Activated naive CD4-positive, alpha-beta T cell treated with anti-CD3 and anti-CD28 coated beads for 36 hours (primary cell): Measurements from ENCODE around the gene USF1. TPM values are rescaled to one million over a fixed set of nuclear protein-coding genes. Genes with fewer than 3 reads are reported as not detected.
A peak's percentile ranks its signal among the peaks of the same experiment; 100 is the strongest.
"Not testable (repeated sequence)": the region's sequence is repeated elsewhere in the genome, so short reads cannot be mapped to it uniquely, and the experiment has no call there.

Source experiments
- CTCF ChIA-PET: fragments of 350-600 bp; sonication (Branson Sonifier 250); formaldehyde crosslinking; loops from one replicate; lab custom pipeline; 2021; ENCODE audit warnings: antibody characterized with exemption; lab: Charles Lee
- DNase-seq: peaks from one replicate; pipeline ENCODE4 v3.0.0-alpha.2; 2020
- H3K27ac Mint-ChIP-seq: one replicate; pipeline ENCODE4 v1.8.0; 2021; ENCODE audit warnings: mild to moderate bottlenecking, mixed read lengths
- H3K27me3 Mint-ChIP-seq: one replicate; pipeline ENCODE4 v1.8.0; 2021; ENCODE audit warnings: low read depth, mixed read lengths
- H3K36me3 Mint-ChIP-seq: one replicate; pipeline ENCODE4 v1.8.0; 2021; ENCODE audit warnings: low read depth, mixed read lengths
- H3K4me1 Mint-ChIP-seq: one replicate; pipeline ENCODE4 v1.8.0; 2021; ENCODE audit warnings: low read depth, mixed read lengths
- H3K4me3 Mint-ChIP-seq: one replicate; pipeline ENCODE4 v1.8.0; 2021; ENCODE audit warnings: mild to moderate bottlenecking, moderate library complexity, mixed read lengths
- H3K9me3 Mint-ChIP-seq: one replicate; pipeline ENCODE4 v1.8.0; 2021; ENCODE audit warnings: mixed read lengths
- intact Hi-C: fragments of 100-400 bp; cut with micrococcal nuclease; formaldehyde crosslinking; loops from one replicate; pipeline ENCODE4 v1.15.1; 2023
- total RNA-seq, 2 experiments: library from RNA; stranded (reverse); gene quantifications; one replicate each; pipeline ENCODE4 v1.2.3, GENCODE V29; 2021

USF1 gene
- total RNA-seq, 2 experiments from 2014 or later: 43.7 to 44.2 TPM

DNA sequence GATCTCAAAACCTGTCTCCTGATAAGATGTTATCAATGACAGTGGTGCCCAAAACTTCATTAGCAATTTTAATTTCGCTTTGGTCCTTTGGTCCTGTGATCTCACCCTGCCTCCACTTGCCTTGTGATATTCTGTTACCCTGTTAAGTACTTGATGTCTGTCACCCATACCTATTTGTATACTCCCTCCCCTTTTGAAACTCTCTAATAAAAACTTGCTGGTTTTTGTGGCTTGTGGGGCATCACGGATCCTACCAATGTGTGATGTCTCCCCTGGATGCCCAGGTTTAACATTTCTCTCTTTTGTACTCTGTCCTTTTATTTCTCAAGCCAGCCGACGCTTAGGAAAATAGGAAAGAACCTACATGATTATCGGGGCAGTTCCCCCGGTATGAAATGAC, 18.2 kb upstream of the USF1 start:
- peaks cover 74% of the 10 kb centered on the region for H3K4me1 Mint-ChIP-seq
- peaks cover 43% of the 10 kb centered on the region for H3K36me3 Mint-ChIP-seq
- H3K4me3 Mint-ChIP-seq, H3K27me3 Mint-ChIP-seq, H3K9me3 Mint-ChIP-seq, DNase-seq: not testable (repeated sequence)
- CTCF ChIA-PET: interaction anchor here (2.1 kb wide), 1 partner anchor 22 kb away, joined by 9 read pairs; no protein-coding TSS in a partner anchor
- H3K27ac Mint-ChIP-seq: peak overlapping the region; percentile 73
- intact Hi-C loops: loop anchor here (5.0 kb wide), 1 partner anchor 33 kb away; the partner anchor contains the start of gene KLHDC9

GRCh38 chr1:161061419-161061818, 15.6 kb upstream of the USF1 start:
- Mint-ChIP-seq H3K36me3 (peaks cover 44% of the 10 kb centered on the region), H3K4me3 (no peak overlapping the region), H3K27me3 (no peaks in the 10 kb centered on the region), H3K4me1 (peaks cover 68% of the 10 kb centered on the region), H3K27ac (peak overlapping the region; percentile 36), H3K9me3 (no peaks in the 10 kb centered on the region)
- CTCF ChIA-PET: interaction anchor here (1.2 to 3.1 kb wide), 4 partner anchors 10 to 71 kb away, joined by 5 to 17 read pairs (median 10); partner anchors contain the start of gene USF1
- DNase-seq: no peak
- intact Hi-C loops: loop anchor here (5.0 kb wide), 1 partner anchor 36 kb away; the partner anchor contains the start of gene KLHDC9

DNA sequence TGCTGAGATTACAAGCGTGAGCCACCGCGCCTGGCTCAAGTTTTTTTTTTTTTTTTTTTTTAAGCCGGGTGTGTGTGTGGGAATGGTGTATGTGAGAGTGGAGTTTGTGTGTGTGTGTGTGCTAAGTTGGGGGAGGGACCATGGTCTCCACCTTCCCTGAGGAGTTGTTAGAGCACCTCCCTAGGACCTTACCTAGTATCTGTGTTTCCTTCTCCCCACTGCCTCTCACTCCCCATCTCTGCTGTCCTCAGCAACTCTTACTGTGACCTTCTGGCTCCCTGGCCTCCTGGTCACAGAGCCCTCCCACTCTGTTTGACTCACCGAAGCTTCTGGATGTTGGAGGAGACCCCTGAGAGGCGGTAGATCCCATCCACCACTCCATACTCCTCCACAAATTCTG, 13.5 kb upstream of the USF1 start:
- intact Hi-C loops: no loop called here
- Mint-ChIP-seq H3K4me3 (no peak overlapping the region), H3K4me1 (peaks cover 53% of the 10 kb centered on the region), H3K9me3 (no peaks in the 10 kb centered on the region), H3K36me3 (peaks cover 46% of the 10 kb centered on the region), H3K27ac (peak overlapping the region; percentile 87), H3K27me3 (no peaks in the 10 kb centered on the region)
- CTCF ChIA-PET: interaction anchor here (1.0 to 3.1 kb wide), 8 partner anchors 8 to 62 kb away, joined by 3 to 17 read pairs (median 10); partner anchors contain the start of genes ARHGAP30, TSTD1 and USF1
- DNase-seq: no peak

- intact Hi-C loops: no loop called here
- Mint-ChIP-seq H3K9me3 (no peaks in the 10 kb centered on the region), H3K36me3 (peaks cover 49% of the 10 kb centered on the region), H3K27ac (no peak overlapping the region), H3K4me1 (peaks cover 15% of the 10 kb centered on the region), H3K27me3 (no peaks in the 10 kb centered on the region), H3K4me3 (no peak overlapping the region)
- CTCF ChIA-PET: interaction anchor here (0.7 to 1.4 kb wide), 6 partner anchors 10 to 57 kb away, joined by 3 to 8 read pairs (median 4); partner anchors contain the start of gene ARHGAP30
- no peak for DNase-seq
These were observed 9.0 kb upstream of the USF1 start for GRCh38 chr1:161054805-161055204.

- Mint-ChIP-seq H3K36me3 (peaks cover 48% of the 10 kb centered on the region), H3K9me3 (no peaks in the 10 kb centered on the region), H3K4me3 (no peak overlapping the region), H3K27me3 (no peaks in the 10 kb centered on the region), H3K4me1 (peaks cover 9% of the 10 kb centered on the region), H3K27ac (no peak overlapping the region)
- intact Hi-C loops: no loop called here
- no peak for DNase-seq
- CTCF ChIA-PET: interaction anchor here (0.7 to 1.4 kb wide), 5 partner anchors 14 to 56 kb away, joined by 3 to 8 read pairs (median 4); partner anchors contain the start of gene ARHGAP30
These were observed 8.5 kb upstream of the USF1 start for GRCh38 chr1:161054232-161054631.

- H3K27me3 Mint-ChIP-seq: no peaks in the 10 kb centered on the region
- DNase-seq: no peak
- peaks cover 56% of the 10 kb centered on the region for H3K36me3 Mint-ChIP-seq
- no peak overlapping the region for H3K27ac Mint-ChIP-seq
- CTCF ChIA-PET: no interaction called here
- H3K4me1 Mint-ChIP-seq: peaks cover 11% of the 10 kb centered on the region
- intact Hi-C loops: no loop called here
- no peak overlapping the region for H3K4me3 Mint-ChIP-seq
- H3K9me3 Mint-ChIP-seq: no peaks in the 10 kb centered on the region
These were observed 7.1 kb upstream of the USF1 start for GRCh38 chr1:161052899-161053298.

DNA sequence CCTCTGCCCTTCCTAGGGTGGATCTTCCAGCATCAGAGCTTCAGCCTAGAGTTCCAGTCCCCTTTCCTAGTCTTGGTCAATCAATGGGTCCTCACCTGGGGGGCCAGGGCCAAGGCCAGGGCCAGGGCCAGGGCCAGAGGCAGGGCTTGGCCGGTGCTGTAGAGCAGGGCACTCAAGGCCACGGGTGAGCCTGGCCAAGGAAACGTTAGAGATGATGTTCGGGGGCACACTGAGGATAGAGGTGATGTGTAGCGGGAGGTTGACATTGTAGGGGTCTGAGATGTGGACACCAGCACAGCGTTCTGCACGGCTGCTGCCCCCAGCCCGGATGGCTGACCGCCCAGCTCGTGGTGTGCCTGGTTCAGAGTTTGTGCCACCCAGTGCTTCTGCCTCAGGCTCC, 5.4 kb upstream of the USF1 start:
- Mint-ChIP-seq H3K4me1 (peaks cover 11% of the 10 kb centered on the region), H3K27me3 (no peaks in the 10 kb centered on the region), H3K9me3 (no peaks in the 10 kb centered on the region), H3K27ac (no peak overlapping the region), H3K36me3 (peaks cover 48% of the 10 kb centered on the region), H3K4me3 (no peak overlapping the region)
- intact Hi-C loops: no loop called here
- CTCF ChIA-PET: interaction anchor here (1.2 kb wide), 1 partner anchor 8 kb away, joined by 3 read pairs; no protein-coding TSS in a partner anchor
- no peak for DNase-seq

DNA sequence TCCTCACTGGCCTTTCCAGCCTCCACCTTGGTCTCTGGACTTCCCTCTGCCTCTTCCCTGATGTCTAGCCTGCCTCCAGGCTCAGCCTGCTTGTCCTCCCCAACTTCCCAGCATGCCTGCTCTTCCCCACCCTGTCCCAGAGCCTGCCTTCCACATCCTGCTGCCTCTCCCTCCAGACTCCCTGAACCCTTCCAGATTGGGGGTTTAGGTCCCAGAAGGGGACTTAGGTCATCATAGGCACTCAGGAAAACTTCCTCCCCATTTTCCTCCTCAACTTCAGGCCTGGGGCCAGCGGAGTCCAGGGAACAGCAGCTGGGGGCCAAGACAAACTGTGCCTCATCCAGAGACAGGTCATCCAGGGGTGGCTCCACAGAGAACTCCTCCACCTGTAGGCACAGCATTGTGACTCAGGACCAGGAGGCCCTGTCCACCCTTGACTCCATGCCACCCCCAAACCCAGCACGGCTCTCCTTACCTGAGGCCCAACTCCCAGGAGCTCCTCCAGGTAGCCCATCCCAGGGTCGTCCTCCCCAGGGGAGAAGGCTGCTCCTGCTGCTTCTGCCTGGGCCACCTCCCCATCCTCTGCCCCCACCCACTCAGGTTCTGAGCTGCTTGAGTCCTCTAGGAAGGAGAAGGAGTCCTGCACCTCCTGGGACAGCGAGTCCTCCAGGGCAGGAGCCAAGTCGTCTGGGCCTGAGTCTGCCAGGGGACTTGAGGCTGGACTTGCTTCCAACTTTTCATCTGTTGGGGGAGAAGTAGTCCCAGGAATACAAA, 3.4 kb upstream of the USF1 start:
- CTCF ChIA-PET: no interaction called here
- no peak for DNase-seq
- Mint-ChIP-seq H3K4me3 (no peak overlapping the region), H3K27me3 (no peaks in the 10 kb centered on the region), H3K4me1 (peaks cover 16% of the 10 kb centered on the region), H3K36me3 (peaks cover 43% of the 10 kb centered on the region), H3K27ac (peak overlapping the region; percentile 19), H3K9me3 (no peaks in the 10 kb centered on the region)
- intact Hi-C loops: no loop called here

- Mint-ChIP-seq H3K27ac (peak overlapping the region; percentile 99), H3K4me1 (peaks cover 22% of the 10 kb centered on the region), H3K36me3 (peaks cover 34% of the 10 kb centered on the region), H3K9me3 (no peaks in the 10 kb centered on the region), H3K4me3 (no peak overlapping the region), H3K27me3 (no peaks in the 10 kb centered on the region)
- CTCF ChIA-PET: interaction anchor here (0.9 to 11.2 kb wide), 4 partner anchors 9 to 51 kb away, joined by 3 to 135 read pairs (median 6); partner anchors contain the start of genes KLHDC9 and TSTD1
- intact Hi-C loops: loop anchor here (2.0 kb wide), 1 partner anchor 67 kb away; no protein-coding TSS in a partner anchor
- no peak for DNase-seq
These were observed 2.0 kb upstream of the USF1 start for GRCh38 chr1:161047436-161048420.

- Mint-ChIP-seq H3K4me3 (peak overlapping the region; percentile 88), H3K4me1 (peaks cover 26% of the 10 kb centered on the region), H3K27me3 (no peaks in the 10 kb centered on the region), H3K9me3 (no peaks in the 10 kb centered on the region), H3K36me3 (peaks cover 29% of the 10 kb centered on the region), H3K27ac (peak overlapping the region; percentile 99)
- intact Hi-C loops: loop anchor here (1.0 to 2.0 kb wide), 4 partner anchors 46 to 107 kb away; partner anchors contain the start of genes DEDD and UFC1
- CTCF ChIA-PET: interaction anchor here (0.8 to 11.2 kb wide), 5 partner anchors 14 to 51 kb away, joined by 3 to 135 read pairs (median 10); partner anchors contain the start of genes ARHGAP30 and KLHDC9
- DNase-seq: no peak
These were observed 940 bp upstream of the USF1 start for GRCh38 chr1:161046605-161047228.
